ENCODE results near the gene TUNAR.

The TUNAR gene

GRCh38 chr14:95889236-95889979 lies 12.8 kb downstream of the TUNAR start:
- TF ChIP-seq CTCF (IDR thresholded peaks at IDR 0.05; ENCODE audit: control insufficient read depth, insufficient read depth, low read depth, low read length, missing control alignments), result no peak
- H3K4me3 ChIP-seq (ENCODE audit: control insufficient read depth, low read depth, low read length), result no peak overlapping the region
- DNase-seq (ENCODE audit: low read depth), result no peak

GRCh38 chr14:95891742-95892141 lies 15.1 kb downstream of the TUNAR start:
- TF ChIP-seq CTCF (IDR thresholded peaks at IDR 0.05; ENCODE audit: control insufficient read depth, insufficient read depth, low read depth, low read length, missing control alignments), result no peak
- DNase-seq (ENCODE audit: low read depth), result peak; percentile 34
- H3K4me3 ChIP-seq (ENCODE audit: control insufficient read depth, low read depth, low read length), result no peak overlapping the region

- DNase-seq (ENCODE audit: low read depth), result no peak
Measured at GRCh38 chr14:95892142-95892541, 15.5 kb downstream of the TUNAR start.

GRCh38 chr14:95895720-95896119 lies 19.1 kb downstream of the TUNAR start:
- H3K4me3 ChIP-seq (ENCODE audit: control insufficient read depth, low read depth, low read length), result no peak overlapping the region
- TF ChIP-seq CTCF (IDR thresholded peaks at IDR 0.05; ENCODE audit: control insufficient read depth, insufficient read depth, low read depth, low read length, missing control alignments), result peak; percentile 32
- no peak for DNase-seq (ENCODE audit: low read depth)

More at GRCh38 chr14:95892142-95892541, 15.5 kb downstream of the TUNAR start:
- no peak overlapping the region for H3K4me3 ChIP-seq (ENCODE audit: control insufficient read depth, low read depth, low read length)
- TF ChIP-seq CTCF (IDR thresholded peaks at IDR 0.05; ENCODE audit: control insufficient read depth, insufficient read depth, low read depth, low read length, missing control alignments), result no peak

GRCh38 chr14:95896498-95897135 lies 20.0 kb downstream of the TUNAR start:
- DNase-seq (ENCODE audit: low read depth), result no peak
- no peak overlapping the region for H3K4me3 ChIP-seq (ENCODE audit: control insufficient read depth, low read depth, low read length)
- no peak for TF ChIP-seq CTCF (IDR thresholded peaks at IDR 0.05; ENCODE audit: control insufficient read depth, insufficient read depth, low read depth, low read length, missing control alignments)

- no peak for DNase-seq (ENCODE audit: low read depth)
- TF ChIP-seq CTCF (IDR thresholded peaks at IDR 0.05; ENCODE audit: control insufficient read depth, insufficient read depth, low read depth, low read length, missing control alignments), result no peak
Measured at GRCh38 chr14:95897280-95897679, 20.6 kb downstream of the TUNAR start.

More at GRCh38 chr14:95897280-95897679, 20.6 kb downstream of the TUNAR start:
- H3K4me3 ChIP-seq (ENCODE audit: control insufficient read depth, low read depth, low read length), result no peak overlapping the region

Measured in AG09309 (cell line).